Esophagus squamous epithelium (tissue), 5 donors: ENCODE data around the gene NEK4. TPM values are rescaled to one million over a fixed set of nuclear protein-coding genes. Genes with fewer than 3 reads are reported as not detected.

Experiments
- DNase-seq: peaks from one replicate; lab custom pipeline; 2025; lab: John Stamatoyannopoulos, UW
- H3K27ac ChIP-seq, 4 donors: fragments of 200-600 bp; sonication (generic); one replicate each; pipeline ENCODE4 v1.5.1; 2016 to 2019; ENCODE audit warnings: mild to moderate bottlenecking in 1 of 4
- H3K27me3 ChIP-seq, 4 donors: fragments of 200-600 bp; sonication (generic); 1 replicate in 3 of 4; 2 replicates in 1 of 4; pipeline versions ENCODE4 v1.5.1 to v1.6.0; 2017 to 2021; ENCODE audit warnings: antibody characterized with exemption in 1 of 4
- H3K36me3 ChIP-seq, 3 donors: fragments of 200-600 bp; sonication (generic); one replicate each; pipeline ENCODE4 v1.5.1; 2016 to 2019
- H3K4me1 ChIP-seq, 3 donors: fragments of 200-600 bp; sonication (generic); one replicate each; pipeline ENCODE4 v1.5.1; 2017 to 2019
- H3K4me3 ChIP-seq, 4 donors: fragments of 200-600 bp; sonication (generic); 1 replicate in 3 of 4; 2 replicates in 1 of 4; pipeline ENCODE4 v1.5.1; 2016 to 2019; ENCODE audit warnings: mild to moderate bottlenecking in 2 of 4, moderate library complexity in 1 of 4
- H3K9me3 ChIP-seq, 3 donors: fragments of 200-600 bp; sonication (generic); one replicate each; pipeline ENCODE4 v1.5.1; 2016 to 2019
- CTCF ChIP-seq, 6 experiments: fragments of 450-650 bp in 4 of 6; fragments of 200-600 bp in 2 of 6; sonication (generic) in 2 of 6; IDR thresholded peaks; one replicate each; pipeline ENCODE4 v1.5.1; 2016 to 2019; ENCODE audit warnings: antibody characterized with exemption in 6 of 6, mild to moderate bottlenecking in 4 of 6, moderate library complexity in 4 of 6
- POLR2A ChIP-seq, 4 donors: fragments of 450-650 bp; IDR thresholded peaks; one replicate each; pipeline ENCODE4 v1.6.1; 2017; ENCODE audit warnings: antibody characterized with exemption in 4 of 4, mild to moderate bottlenecking in 4 of 4, moderate library complexity in 3 of 4
- WGBS, 2 donors: methylation state at CpG; one replicate each; pipeline ENCODE4 v1.1.5; 2018; 5-methylcytosine and 5-hydroxymethylcytosine counted together
- intact Hi-C: fragments of 100-400 bp; cut with DNase I; formaldehyde crosslinking; loops from one replicate; pipeline ENCODE4 v1.15.0; 2022
- total RNA-seq, 4 donors: library from RNA; depleted of rRNA; stranded (reverse); fragments of >200 nt; gene quantifications; one replicate each; pipeline ENCODE4 v1.1.0, GENCODE V29; 2016
- donor health status: DM: yes; HTN: yes; CAD: no.

Gene NEK4
- total RNA-seq, 4 donors from 2014 or later: 8.0 to 16.6 (median 14.6) TPM

DNA sequence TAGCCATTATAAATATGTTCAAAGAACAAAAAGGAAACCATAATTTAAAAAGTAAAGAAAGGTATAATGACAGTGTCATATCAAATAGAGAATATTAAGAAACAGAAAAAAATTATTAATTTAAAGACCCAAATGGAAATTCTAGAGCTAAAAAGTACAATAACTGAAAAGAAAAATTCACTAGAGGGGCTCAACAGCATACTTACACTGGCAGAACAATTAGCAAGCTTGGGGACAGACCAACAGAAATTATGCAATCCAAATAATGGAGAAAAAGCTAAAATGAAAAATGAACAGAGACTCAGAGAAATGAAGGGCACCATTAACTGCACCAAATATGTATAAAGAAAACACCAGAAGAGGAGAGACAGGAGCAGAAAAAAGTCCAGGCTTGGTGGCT lies 51.1 kb downstream of the NEK4 start:
- H3K4me3 ChIP-seq: no peak overlapping the region
- peaks cover 0 to 4% (median 0%) of the 10 kb centered on the region in 3 donors for H3K4me1 ChIP-seq
- DNase-seq: no peak
- TF ChIP-seq POLR2A (IDR thresholded peaks at IDR 0.05): no peak
- no peak for TF ChIP-seq CTCF (IDR thresholded peaks at IDR 0.05)
- peaks cover 0 to 23% (median 0%) of the 10 kb centered on the region in 3 donors for H3K36me3 ChIP-seq
- intact Hi-C loops: no loop called here
- H3K9me3 ChIP-seq: no peaks in the 10 kb centered on the region
- H3K27me3 ChIP-seq: no peaks in the 10 kb centered on the region
- no peak overlapping the region for H3K27ac ChIP-seq

DNA sequence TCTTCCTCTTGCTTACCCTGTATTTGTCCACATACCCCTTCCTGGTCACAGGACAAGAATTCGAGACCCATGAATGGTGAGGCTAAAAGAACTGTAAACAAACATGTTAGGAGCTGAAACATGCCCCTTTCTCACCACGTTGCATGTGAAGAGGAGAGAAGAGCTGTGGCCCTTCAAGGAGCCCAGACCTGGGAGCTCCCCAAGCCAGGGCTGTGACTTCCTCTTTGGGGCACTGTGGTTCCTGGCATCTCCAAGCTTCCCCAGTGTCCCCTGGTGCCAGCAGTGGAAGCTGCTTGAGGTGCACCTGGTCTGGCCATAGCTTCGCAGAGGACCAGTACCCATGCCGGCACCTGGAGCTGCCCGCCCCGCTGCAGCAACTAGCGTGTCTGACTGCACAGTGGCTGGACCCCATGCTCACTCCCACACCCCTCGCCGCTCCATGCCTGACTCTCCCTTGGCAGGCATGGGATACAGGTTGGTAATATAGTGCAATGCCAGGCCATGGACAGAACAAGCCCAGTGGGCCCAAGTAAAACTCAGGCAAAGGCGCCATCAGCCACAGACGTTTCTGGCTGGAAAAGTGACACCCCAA lies 54.9 kb downstream of the NEK4 start:
- no peak overlapping the region for H3K4me3 ChIP-seq
- intact Hi-C loops: no loop called here
- WGBS, 2 donors: 50 to 100% methylated on average over 1 to 2 of the region's 11 CpGs
- H3K27ac ChIP-seq: no peak overlapping the region
- H3K27me3 ChIP-seq: no peaks in the 10 kb centered on the region
- H3K9me3 ChIP-seq: no peaks in the 10 kb centered on the region
- TF ChIP-seq POLR2A (IDR thresholded peaks at IDR 0.05): no peak
- TF ChIP-seq CTCF (IDR thresholded peaks at IDR 0.05): no peak
- peaks cover 0 to 8% (median 0%) of the 10 kb centered on the region in 3 donors for H3K4me1 ChIP-seq
- peaks cover 0 to 34% (median 0%) of the 10 kb centered on the region in 3 donors for H3K36me3 ChIP-seq
- no peak for DNase-seq

DNA sequence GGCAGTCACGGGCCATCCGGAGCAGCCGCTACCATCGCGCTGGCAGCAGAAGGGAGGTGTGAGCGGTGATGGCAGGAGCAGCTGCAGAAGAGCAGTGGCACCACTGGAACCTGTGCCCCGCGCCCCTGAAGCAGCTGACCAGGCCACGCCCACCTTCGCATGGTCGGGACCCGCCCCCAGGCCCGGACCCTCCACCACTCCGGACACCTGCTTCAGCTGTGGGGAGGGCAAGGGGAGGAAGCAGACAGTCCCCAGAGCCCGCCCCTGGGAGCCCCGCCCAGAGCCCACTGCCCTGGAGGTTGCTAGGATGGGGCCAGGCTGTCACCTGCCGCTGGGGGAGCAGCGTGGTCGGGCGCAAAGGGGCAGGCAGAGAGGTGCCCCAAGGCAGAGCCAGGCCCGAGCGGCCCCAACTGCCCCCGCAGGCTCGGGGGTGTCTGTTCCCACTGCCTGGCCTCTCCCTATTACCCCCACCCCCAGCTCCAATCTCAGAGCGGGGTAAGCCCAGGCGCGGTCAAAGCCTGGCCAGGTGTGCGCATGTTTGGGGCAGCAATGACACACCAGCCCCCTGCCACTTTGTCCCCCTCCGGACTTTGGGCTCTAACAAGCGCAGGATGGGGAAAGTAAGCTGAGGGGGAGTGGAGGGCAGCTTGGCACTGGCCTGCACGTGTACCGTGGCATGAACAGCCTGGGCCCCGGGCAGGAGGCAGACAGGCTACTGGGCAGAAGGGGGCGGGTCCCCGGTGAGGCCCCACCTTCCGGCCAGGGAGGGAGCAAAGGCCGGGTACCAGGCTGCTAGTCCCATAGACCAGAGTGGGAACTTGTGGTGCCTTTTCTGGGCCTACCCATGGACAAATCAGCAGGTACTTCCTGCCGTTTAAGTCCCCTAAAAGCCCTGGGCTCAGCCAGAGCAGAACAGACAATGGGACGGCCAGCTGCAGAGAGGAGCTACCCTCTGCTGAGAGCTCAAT lies 56.1 kb downstream of the NEK4 start:
- 57 to 66% methylated on average over 7 to 9 of the region's 39 CpGs for WGBS, 2 donors

DNA sequence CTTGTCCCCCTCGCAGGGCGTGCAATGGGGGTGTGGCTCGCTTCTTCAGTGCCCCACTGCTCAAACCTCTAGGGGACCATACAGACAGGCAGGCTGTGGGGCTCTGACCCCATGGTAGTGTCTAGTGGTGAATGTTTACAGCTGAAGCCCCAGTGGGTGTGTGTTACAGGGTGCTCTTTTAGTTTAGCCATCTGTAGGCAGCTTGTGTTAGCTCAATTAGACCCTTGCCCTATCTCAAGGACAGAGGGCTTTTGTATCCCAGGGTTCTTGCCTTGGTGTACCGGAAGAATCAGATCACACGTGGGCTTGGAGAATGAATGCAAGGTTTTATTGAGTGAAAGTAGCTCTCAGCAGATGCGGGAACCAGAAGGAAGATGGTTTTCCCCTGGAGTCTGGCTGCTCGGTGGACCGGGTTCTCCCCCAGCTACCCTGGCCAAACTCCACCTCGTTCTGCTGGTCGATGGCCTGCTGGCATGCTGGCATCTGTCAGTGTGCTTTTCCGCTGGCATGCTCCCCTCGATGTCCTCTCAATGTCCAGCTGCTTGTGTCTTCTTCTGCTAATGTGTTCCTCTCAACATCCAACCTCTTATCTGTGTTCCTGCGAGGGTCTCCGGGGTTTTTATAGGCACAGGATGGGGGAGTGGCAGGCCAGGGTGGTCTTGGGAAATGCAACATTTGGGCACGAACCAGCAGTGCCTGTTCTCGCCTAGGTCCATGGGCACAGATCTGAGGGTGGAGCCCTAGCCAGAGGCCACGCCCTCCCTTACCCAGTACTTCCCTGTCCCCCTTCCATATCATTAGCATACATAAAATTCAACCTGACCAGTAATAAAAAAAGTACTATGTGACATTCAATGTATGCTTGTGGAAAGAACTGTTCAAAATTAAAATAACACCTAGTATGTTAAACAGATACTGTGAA lies 58.2 kb downstream of the NEK4 start:
- peaks cover 0 to 43% (median 0%) of the 10 kb centered on the region in 3 donors for H3K36me3 ChIP-seq
- no peak overlapping the region for H3K4me3 ChIP-seq
- H3K9me3 ChIP-seq: no peaks in the 10 kb centered on the region
- no peak overlapping the region for H3K27ac ChIP-seq
- no peak for TF ChIP-seq CTCF (IDR thresholded peaks at IDR 0.05)
- no peak for TF ChIP-seq POLR2A (IDR thresholded peaks at IDR 0.05)
- no peaks in the 10 kb centered on the region for H3K27me3 ChIP-seq
- DNase-seq: no peak
- intact Hi-C loops: no loop called here
- H3K4me1 ChIP-seq: peaks cover 2 to 15% (median 3%) of the 10 kb centered on the region in 3 donors
- 88 to 96% methylated on average over 12 to 16 of the region's 17 CpGs for WGBS, 2 donors

More for the DNA sequence above, 56.1 kb downstream of the NEK4 start:
- H3K4me1 ChIP-seq: peaks cover 0 to 8% (median 0%) of the 10 kb centered on the region in 3 donors
- no peaks in the 10 kb centered on the region for H3K27me3 ChIP-seq
- no peak for DNase-seq
- no peak for TF ChIP-seq POLR2A (IDR thresholded peaks at IDR 0.05)
- TF ChIP-seq CTCF (IDR thresholded peaks at IDR 0.05): no peak
- intact Hi-C loops: no loop called here
- H3K27ac ChIP-seq: no peak overlapping the region
- no peaks in the 10 kb centered on the region for H3K9me3 ChIP-seq
- no peak overlapping the region for H3K4me3 ChIP-seq
- peaks cover 0 to 38% (median 0%) of the 10 kb centered on the region in 3 donors for H3K36me3 ChIP-seq
